ENCODE measurements around the gene TUBA3C. TPM values are rescaled to one million over a fixed set of nuclear protein-coding genes. Genes with fewer than 3 reads are reported as not detected.

The TUBA3C gene
- total and polyA plus RNA-seq, 10 donors: not detected

DNA sequence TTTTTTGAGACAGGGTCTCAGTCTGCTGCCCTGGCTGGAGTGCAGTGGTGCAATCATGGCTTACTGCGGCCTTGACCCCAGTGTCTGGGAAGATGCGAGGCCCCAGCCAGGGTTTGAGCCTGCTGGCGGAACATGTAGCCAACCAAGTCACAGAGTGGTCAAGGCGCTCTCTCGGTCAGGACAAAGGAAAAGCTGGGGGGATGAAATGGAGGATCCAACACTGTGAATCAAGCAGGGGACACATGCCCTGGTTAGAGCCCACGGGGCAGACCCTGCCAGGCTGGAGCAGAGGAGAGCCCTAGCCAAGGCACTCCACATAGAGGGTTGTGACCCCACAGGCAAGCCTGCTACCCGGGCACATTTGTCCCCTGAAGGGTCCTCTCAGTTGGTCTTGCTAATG is 10.1 kb downstream of the TUBA3C start:
- no peak for TF ChIP-seq CTCF (IDR thresholded peaks at IDR 0.05 in 8 of 11, conservative IDR thresholded peaks at IDR 0.05 in 3 of 11)
- Histone ChIP-seq H3K4me1 (no peaks in the 10 kb centered on the region), H3K27ac (no peak overlapping the region), H3K27me3 (replicated peaks in 1 of 7) (no peaks in the 10 kb centered on the region), H3K4me3 (no peak overlapping the region), H3K36me3 (no peaks in the 10 kb centered on the region), H3K9me3 (peaks cover 0 to 14% (median 0%) of the 10 kb centered on the region in 8 donors)
- intact Hi-C loops (cut with DNase I; ENCODE audit: low total_unique reads): no loop called here
- no peak for DNase-seq
- WGBS, 5 donors: 85 to 89% (median 87%) methylated on average over 7 of the region's 7 CpGs

GRCh38 chr13:19169991-19170390 is 11.6 kb downstream of the TUBA3C start:
- no peak overlapping the region for H3K27ac ChIP-seq
- no peaks in the 10 kb centered on the region for H3K36me3 ChIP-seq
- 67 to 72% (median 69%) methylated on average over 3 to 4 of the region's 4 CpGs for WGBS, 5 donors
- no peaks in the 10 kb centered on the region for H3K27me3 ChIP-seq (replicated peaks in 1 of 7)
- intact Hi-C loops (cut with DNase I; ENCODE audit: low total_unique reads): no loop called here
- H3K9me3 ChIP-seq: peaks cover 0 to 6% (median 1%) of the 10 kb centered on the region in 8 donors
- no peak for TF ChIP-seq POLR2AphosphoS5 (IDR thresholded peaks at IDR 0.05)
- TF ChIP-seq CTCF (IDR thresholded peaks at IDR 0.05 in 8 of 11, conservative IDR thresholded peaks at IDR 0.05 in 3 of 11): no peak
- no peak for TF ChIP-seq POLR2A (IDR thresholded peaks at IDR 0.05)
- DNase-seq: peak; percentile 59
- no peak overlapping the region for H3K4me3 ChIP-seq
- H3K4me1 ChIP-seq: no peaks in the 10 kb centered on the region

- Histone ChIP-seq H3K9me3 (peaks cover 0 to 8% (median 6%) of the 10 kb centered on the region in 8 donors), H3K4me3 (no peak overlapping the region), H3K4me1 (no peaks in the 10 kb centered on the region), H3K27ac (no peak overlapping the region), H3K27me3 (replicated peaks in 1 of 7) (no peaks in the 10 kb centered on the region), H3K36me3 (no peaks in the 10 kb centered on the region)
- intact Hi-C loops (cut with DNase I; ENCODE audit: low total_unique reads): no loop called here
- no peak for DNase-seq
- WGBS, 5 donors: 64 to 93% (median 86%) methylated on average over 2 to 3 of the region's 3 CpGs
- TF ChIP-seq POLR2AphosphoS5 (IDR thresholded peaks at IDR 0.05): no peak
These were observed 12.1 kb downstream of the TUBA3C start for GRCh38 chr13:19169496-19169895.

- Histone ChIP-seq H3K4me1 (no peaks in the 10 kb centered on the region), H3K27me3 (replicated peaks in 1 of 7) (no peaks in the 10 kb centered on the region), H3K9me3 (peaks cover 0 to 45% (median 33%) of the 10 kb centered on the region in 8 donors), H3K36me3 (no peaks in the 10 kb centered on the region), H3K27ac (no peak overlapping the region), H3K4me3 (no peak overlapping the region)
- intact Hi-C loops (cut with DNase I; ENCODE audit: low total_unique reads): no loop called here
- WGBS, 5 donors: 71 to 85% (median 75%) methylated on average over 4 to 5 of the region's 5 CpGs
- no peak for TF ChIP-seq CTCF (IDR thresholded peaks at IDR 0.05 in 8 of 11, conservative IDR thresholded peaks at IDR 0.05 in 3 of 11)
- TF ChIP-seq POLR2AphosphoS5 (IDR thresholded peaks at IDR 0.05): no peak
- no peak for TF ChIP-seq POLR2A (IDR thresholded peaks at IDR 0.05)
- DNase-seq: no peak
These were observed 20.3 kb downstream of the TUBA3C start for GRCh38 chr13:19161308-19161707.
